HepG2 (cell line): ENCODE measurements around the gene ELP4.

Experiments used
- ADNP ChIP-seq: sonication (generic); formaldehyde crosslinking; IDR thresholded peaks from 2 replicates; pipeline ENCODE4 v1.4.0; 2020; ENCODE audit warnings: missing genetic modification reagents
- ETV5 ChIP-seq: IDR thresholded peaks from 2 replicates; pipeline ENCODE4 v1.6.1; 2018; ENCODE audit warnings: missing biosample characterization, missing genetic modification reagents, inconsistent platforms, borderline replicate concordance
- HDAC2 ChIP-seq: sonication (generic); formaldehyde crosslinking; IDR thresholded peaks from 2 replicates; pipeline ENCODE4 v1.4.0; 2020; ENCODE audit warnings: missing genetic modification reagents
- HNRNPLL ChIP-seq: fragments of 200-400 bp; formaldehyde crosslinking; IDR thresholded peaks from 2 replicates; pipeline ENCODE4 v1.6.1; 2017; ENCODE audit warnings: mild to moderate bottlenecking, low read depth, low read length; ENCODE audit not compliant: poor library complexity, severe bottlenecking
- JUND ChIP-seq: sonication (generic); formaldehyde crosslinking; IDR thresholded peaks from 2 replicates; pipeline ENCODE4 v1.8.0; 2022; ENCODE audit warnings: mild to moderate bottlenecking, missing genetic modification reagents
- MXI1 ChIP-seq: IDR thresholded peaks from 3 replicates; pipeline ENCODE4 v1.6.1; 2012; ENCODE audit warnings: low read depth, low read length, inconsistent platforms, borderline replicate concordance
- RELA ChIP-seq: sonication (generic); formaldehyde crosslinking; IDR thresholded peaks from 2 replicates; pipeline ENCODE4 v1.4.0; 2020; ENCODE audit warnings: missing genetic modification reagents
- TMF1 ChIP-seq: sonication (generic); formaldehyde crosslinking; IDR thresholded peaks from 2 replicates; pipeline ENCODE4 v1.8.1; 2022; ENCODE audit warnings: low read depth, missing genetic modification reagents
- U2AF2 ChIP-seq: fragments of 200-400 bp; formaldehyde crosslinking; IDR thresholded peaks from 2 replicates; pipeline ENCODE4 v1.6.1; 2017; ENCODE audit warnings: low read depth, mild to moderate bottlenecking, low read length
- ZNF274 ChIP-seq: sonication (generic); formaldehyde crosslinking; IDR thresholded peaks from 2 replicates; pipeline ENCODE4 v1.5.1; 2020; ENCODE audit warnings: mild to moderate bottlenecking, missing genetic modification reagents
- ZSCAN30 ChIP-seq: sonication (generic); formaldehyde crosslinking; IDR thresholded peaks from 2 replicates; pipeline ENCODE4 v1.5.0; 2020; ENCODE audit warnings: mild to moderate bottlenecking, missing genetic modification reagents
- TF ChIP-seq, protein P1 (sequence below): sonication (generic); formaldehyde crosslinking; IDR thresholded peaks from 2 replicates; pipeline ENCODE4 v1.5.0; 2020; ENCODE audit warnings: mild to moderate bottlenecking, missing genetic modification reagents, moderate library complexity
- TF ChIP-seq, protein P2 (sequence below): sonication (generic); formaldehyde crosslinking; IDR thresholded peaks from 2 replicates; pipeline ENCODE4 v1.9.0; 2021; ENCODE audit warnings: missing genetic modification reagents, mild to moderate bottlenecking, borderline replicate concordance

DNA sequence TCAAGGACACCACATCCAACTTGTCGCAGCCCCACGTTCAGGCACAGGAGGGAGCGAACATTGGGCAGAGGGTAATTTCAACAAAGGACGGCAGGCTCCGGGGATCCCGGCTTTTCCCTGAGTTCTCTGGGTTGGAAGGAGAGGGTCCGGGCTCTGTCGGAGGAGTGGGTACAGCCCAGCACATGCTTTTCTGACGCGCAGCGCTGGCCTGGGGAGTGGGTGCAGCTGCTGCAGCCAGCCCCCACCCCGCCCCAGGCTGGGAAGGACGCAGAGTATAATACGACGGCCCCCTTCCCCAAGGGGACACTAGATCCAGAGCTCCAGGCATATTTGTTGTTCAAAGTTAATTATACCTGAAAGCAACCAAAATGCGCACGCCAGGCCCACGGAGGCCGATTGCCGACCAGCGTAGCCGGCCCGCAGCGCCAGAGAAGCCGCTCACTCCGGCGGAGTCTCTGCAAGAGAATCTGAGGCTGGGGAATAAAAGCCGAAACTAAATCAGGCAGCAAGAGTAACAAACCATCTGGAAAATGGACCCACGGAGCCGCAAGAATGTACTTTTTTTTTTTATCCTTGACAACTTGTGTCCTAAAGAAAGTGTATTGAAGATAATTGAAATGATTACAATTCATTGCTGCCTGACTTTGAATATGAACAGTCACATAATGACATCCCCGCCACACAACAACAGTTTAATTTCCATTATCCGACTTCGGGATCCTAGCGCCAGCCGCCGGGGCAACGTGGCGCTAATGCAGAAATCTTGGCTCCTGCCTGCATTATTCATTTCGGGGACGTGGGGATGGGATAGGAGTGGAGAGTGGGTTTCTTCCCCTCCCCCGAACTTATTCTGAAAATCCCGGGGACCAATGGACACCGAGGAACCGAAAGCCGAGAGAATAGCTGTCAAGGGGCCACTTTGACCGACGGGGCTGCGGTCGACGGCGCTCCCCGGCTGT, 315.6 kb downstream of the ELP4 start:
- TF ChIP-seq ETV5 (CRISPR knock-in tag) (no peak), ZNF274 (CRISPR knock-in tag) (no peak), TMF1 (CRISPR knock-in tag) (no peak), ZSCAN30 (no peak), HDAC2 (CRISPR knock-in tag) (no peak), JUND (CRISPR knock-in tag) (no peak), HNRNPLL (no peak), ADNP (no peak), U2AF2 (no peak), RELA (no peak), MXI1 (no peak)
- TF ChIP-seq, protein P1, sequence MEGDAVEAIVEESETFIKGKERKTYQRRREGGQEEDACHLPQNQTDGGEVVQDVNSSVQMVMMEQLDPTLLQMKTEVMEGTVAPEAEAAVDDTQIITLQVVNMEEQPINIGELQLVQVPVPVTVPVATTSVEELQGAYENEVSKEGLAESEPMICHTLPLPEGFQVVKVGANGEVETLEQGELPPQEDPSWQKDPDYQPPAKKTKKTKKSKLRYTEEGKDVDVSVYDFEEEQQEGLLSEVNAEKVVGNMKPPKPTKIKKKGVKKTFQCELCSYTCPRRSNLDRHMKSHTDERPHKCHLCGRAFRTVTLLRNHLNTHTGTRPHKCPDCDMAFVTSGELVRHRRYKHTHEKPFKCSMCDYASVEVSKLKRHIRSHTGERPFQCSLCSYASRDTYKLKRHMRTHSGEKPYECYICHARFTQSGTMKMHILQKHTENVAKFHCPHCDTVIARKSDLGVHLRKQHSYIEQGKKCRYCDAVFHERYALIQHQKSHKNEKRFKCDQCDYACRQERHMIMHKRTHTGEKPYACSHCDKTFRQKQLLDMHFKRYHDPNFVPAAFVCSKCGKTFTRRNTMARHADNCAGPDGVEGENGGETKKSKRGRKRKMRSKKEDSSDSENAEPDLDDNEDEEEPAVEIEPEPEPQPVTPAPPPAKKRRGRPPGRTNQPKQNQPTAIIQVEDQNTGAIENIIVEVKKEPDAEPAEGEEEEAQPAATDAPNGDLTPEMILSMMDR (CRISPR knock-in tag) = no peak
- TF ChIP-seq, protein P2, sequence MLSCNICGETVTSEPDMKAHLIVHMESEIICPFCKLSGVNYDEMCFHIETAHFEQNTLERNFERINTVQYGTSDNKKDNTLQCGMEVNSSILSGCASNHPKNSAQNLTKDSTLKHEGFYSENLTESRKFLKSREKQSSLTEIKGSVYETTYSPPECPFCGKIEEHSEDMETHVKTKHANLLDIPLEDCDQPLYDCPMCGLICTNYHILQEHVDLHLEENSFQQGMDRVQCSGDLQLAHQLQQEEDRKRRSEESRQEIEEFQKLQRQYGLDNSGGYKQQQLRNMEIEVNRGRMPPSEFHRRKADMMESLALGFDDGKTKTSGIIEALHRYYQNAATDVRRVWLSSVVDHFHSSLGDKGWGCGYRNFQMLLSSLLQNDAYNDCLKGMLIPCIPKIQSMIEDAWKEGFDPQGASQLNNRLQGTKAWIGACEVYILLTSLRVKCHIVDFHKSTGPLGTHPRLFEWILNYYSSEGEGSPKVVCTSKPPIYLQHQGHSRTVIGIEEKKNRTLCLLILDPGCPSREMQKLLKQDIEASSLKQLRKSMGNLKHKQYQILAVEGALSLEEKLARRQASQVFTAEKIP = no peak
